IPS-NIHi11 (cell line): ENCODE data around the gene PTGES3.
"Not testable (repeated sequence)": the region's sequence is repeated elsewhere in the genome, so short reads cannot be mapped to it uniquely, and the experiment has no call there.

Experiments
- DNase-seq: peaks from one replicate; pipeline ENCODE4 v3.0.0; 2012; ENCODE audit warnings: mixed read lengths, low spot score

Gene PTGES3

GRCh38 chr12:56657416-56658379 is 30.4 kb downstream of the PTGES3 start:
- no peak for DNase-seq

- not testable (repeated sequence) for DNase-seq
These were observed 34.3 kb downstream of the PTGES3 start for GRCh38 chr12:56653781-56654180.

GRCh38 chr12:56648023-56648422 is 40.1 kb downstream of the PTGES3 start:
- not testable (repeated sequence) for DNase-seq

- DNase-seq = peak; percentile 98
These were observed 42.2 kb downstream of the PTGES3 start, which contains the start of gene ATP5F1B for GRCh38 chr12:56645717-56646446. Gene ATP5F1B, minus strand, starts transcription at chr12:56645984. Its CDS starts 21 bp downstream, at chr12:56645963.

GRCh38 chr12:56645201-56645716 is 42.8 kb downstream of the PTGES3 start:
- DNase-seq = no peak

GRCh38 chr12:56644654-56645053 is 43.4 kb downstream of the PTGES3 start:
- DNase-seq = no peak

- DNase-seq = no peak
These were observed 46.9 kb downstream of the PTGES3 start for GRCh38 chr12:56641219-56641618.

- no peak for DNase-seq
These were observed 50.5 kb downstream of the PTGES3 start for GRCh38 chr12:56637621-56638020.

- DNase-seq = peak; percentile 90
These were observed 51.2 kb downstream of the PTGES3 start for GRCh38 chr12:56636675-56637540.

- peak; percentile 68 for DNase-seq
These were observed 52.0 kb downstream of the PTGES3 start for GRCh38 chr12:56635806-56636674.

GRCh38 chr12:56634837-56635791 is 53.0 kb downstream of the PTGES3 start:
- peak; percentile 73 for DNase-seq

- peak; percentile 83 for DNase-seq
These were observed 53.7 kb downstream of the PTGES3 start for GRCh38 chr12:56634242-56634836.

GRCh38 chr12:56633468-56634241 is 54.4 kb downstream of the PTGES3 start:
- no peak for DNase-seq

GRCh38 chr12:56632701-56633467 is 55.2 kb downstream of the PTGES3 start:
- DNase-seq = no peak

- peak; percentile 87 for DNase-seq
These were observed 56.0 kb downstream of the PTGES3 start for GRCh38 chr12:56631790-56632700.

- DNase-seq = peak; percentile 97
These were observed 57.9 kb downstream of the PTGES3 start, which contains the start of gene BAZ2A for GRCh38 chr12:56630180-56630632. Gene BAZ2A, minus strand, starts transcription at chr12:56630326. Its CDS starts 12,796 bp downstream, at chr12:56617530.
